Right lobe of liver (tissue), 6 donors: ENCODE results near the gene PIK3CB. TPM values are rescaled to one million over a fixed set of nuclear protein-coding genes. Genes with fewer than 3 reads are reported as not detected.

Experiments
- ATAC-seq, 4 donors: fragments of 200-7000 bp; cut with Tn5 transposase; one replicate each; pipeline ENCODE4 v1.9.1; 2020; ENCODE audit warnings: mild to moderate bottlenecking in 4 of 4, moderate library complexity in 4 of 4
- DNase-seq, 3 donors: peaks; one replicate each; pipeline ENCODE4 v3.0.0-alpha.2; 2020
- H3K27ac ChIP-seq, 3 donors: fragments of 200-600 bp; one replicate each; pipeline ENCODE4 v1.8.0; 2022
- H3K27me3 ChIP-seq, 2 donors: fragments of 200-600 bp; one replicate each; pipeline ENCODE4 v1.8.0; 2022
- H3K36me3 ChIP-seq, 4 donors: fragments of 200-600 bp; sonication (generic) in 1 of 4; one replicate each; pipeline versions ENCODE4 v1.5.1 to v1.8.0; 2017 to 2022; ENCODE audit warnings: control low read depth in 1 of 4
- H3K4me1 ChIP-seq, 4 donors: fragments of 200-600 bp; sonication (generic) in 1 of 4; one replicate each; pipeline versions ENCODE4 v1.5.1 to v1.8.0; 2017 to 2022; ENCODE audit warnings: control low read depth in 1 of 4
- H3K4me3 ChIP-seq, 3 donors: fragments of 200-600 bp; one replicate each; pipeline ENCODE4 v1.8.0; 2022
- H3K9me3 ChIP-seq, 4 donors: fragments of 200-600 bp; sonication (generic) in 1 of 4; one replicate each; pipeline versions ENCODE4 v1.5.1 to v1.8.0; 2017 to 2022; ENCODE audit warnings: control low read depth in 1 of 4
- POLR2A ChIP-seq: fragments of 450-650 bp; IDR thresholded peaks from one replicate; pipeline ENCODE4 v1.6.1; 2017; ENCODE audit warnings: antibody characterized with exemption, mild to moderate bottlenecking
- WGBS: methylation state at CpG from one replicate; pipeline ENCODE4 v1.1.6; 2018; ENCODE audit warnings: low coverage, low lambda C conversion rate; ENCODE audit not compliant: insufficient coverage; ENCODE audit errors: missing lambda C conversion rate; 5-methylcytosine and 5-hydroxymethylcytosine counted together
- intact Hi-C, 2 donors: fragments of 100-400 bp; cut with DNase I; formaldehyde crosslinking; loops; one replicate each; pipeline versions ENCODE4 v1.11.2 to v1.14.1; 2022
- total RNA-seq, 6 experiments: library from RNA; depleted of rRNA in 2 of 6; stranded (reverse); fragments of >200 nt in 2 of 6; fragmentation: NEBNext Ultra II Directional in 3 of 6; extraction: Animal tissue kit (Norgen Biotek cat#: 25700) in 3 of 6; gene quantifications; one replicate each; pipeline versions ENCODE4 v1.1.0 to v1.2.4, GENCODE V29; 2016 to 2023
- TF ChIP-seq, protein P1 (sequence below), 4 donors: fragments of 200-600 bp in 3 of 4; fragments of 450-650 bp in 1 of 4; IDR thresholded peaks; one replicate each; pipeline versions ENCODE4 v1.5.1 to v1.8.0; 2016 to 2022; ENCODE audit warnings: antibody characterized with exemption in 4 of 4, mild to moderate bottlenecking in 2 of 4
- donor health status: DM: no; HTN: yes; CAD: no.
- donor health status: DM: no; HTN: no; CAD: no.
- donor health status: DM: no; HTN: no; CAD: no.
- donor health status: DM: no; HTN: yes; CAD: no.
- donor health status: DM: no; HTN: yes; CAD: no.

The PIK3CB gene
- total RNA-seq, 6 experiments from 2014 or later, result 12.1 to 20.9 (median 14.6) TPM

DNA sequence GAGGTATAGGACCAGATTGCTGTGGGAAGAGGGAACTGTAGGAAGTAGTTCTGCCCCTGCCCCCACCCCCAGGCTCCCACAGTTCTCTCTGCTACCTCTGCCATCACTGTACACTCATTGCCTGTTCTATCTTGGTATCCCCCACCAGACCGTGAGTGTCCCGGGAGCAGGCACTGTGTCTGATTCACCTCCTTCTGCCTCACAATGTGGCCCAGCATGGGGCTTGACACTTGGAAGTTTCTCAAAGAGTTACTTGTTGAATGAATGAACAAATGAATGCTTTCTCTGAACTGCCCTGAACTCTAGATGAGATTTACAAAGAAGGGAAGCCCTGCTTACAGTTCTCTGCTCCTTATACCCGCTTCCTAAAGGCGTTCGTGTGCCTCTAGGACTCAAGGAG is 27.1 kb upstream of the PIK3CB start:
- no peak for ATAC-seq
- Histone ChIP-seq H3K4me1 (peaks cover 5 to 10% (median 8%) of the 10 kb centered on the region in 4 donors), H3K27me3 (no peaks in the 10 kb centered on the region), H3K9me3 (no peaks in the 10 kb centered on the region), H3K36me3 (no peaks in the 10 kb centered on the region), H3K27ac (no peak overlapping the region), H3K4me3 (no peak overlapping the region)
- WGBS, result 95% methylated on average over 3 of the region's 5 CpGs
- DNase-seq, result no peak
- TF ChIP-seq, protein P1, sequence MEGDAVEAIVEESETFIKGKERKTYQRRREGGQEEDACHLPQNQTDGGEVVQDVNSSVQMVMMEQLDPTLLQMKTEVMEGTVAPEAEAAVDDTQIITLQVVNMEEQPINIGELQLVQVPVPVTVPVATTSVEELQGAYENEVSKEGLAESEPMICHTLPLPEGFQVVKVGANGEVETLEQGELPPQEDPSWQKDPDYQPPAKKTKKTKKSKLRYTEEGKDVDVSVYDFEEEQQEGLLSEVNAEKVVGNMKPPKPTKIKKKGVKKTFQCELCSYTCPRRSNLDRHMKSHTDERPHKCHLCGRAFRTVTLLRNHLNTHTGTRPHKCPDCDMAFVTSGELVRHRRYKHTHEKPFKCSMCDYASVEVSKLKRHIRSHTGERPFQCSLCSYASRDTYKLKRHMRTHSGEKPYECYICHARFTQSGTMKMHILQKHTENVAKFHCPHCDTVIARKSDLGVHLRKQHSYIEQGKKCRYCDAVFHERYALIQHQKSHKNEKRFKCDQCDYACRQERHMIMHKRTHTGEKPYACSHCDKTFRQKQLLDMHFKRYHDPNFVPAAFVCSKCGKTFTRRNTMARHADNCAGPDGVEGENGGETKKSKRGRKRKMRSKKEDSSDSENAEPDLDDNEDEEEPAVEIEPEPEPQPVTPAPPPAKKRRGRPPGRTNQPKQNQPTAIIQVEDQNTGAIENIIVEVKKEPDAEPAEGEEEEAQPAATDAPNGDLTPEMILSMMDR (IDR thresholded peaks at IDR 0.05), result no peak
- no peak for TF ChIP-seq POLR2A
- intact Hi-C loops, result no loop called here

DNA sequence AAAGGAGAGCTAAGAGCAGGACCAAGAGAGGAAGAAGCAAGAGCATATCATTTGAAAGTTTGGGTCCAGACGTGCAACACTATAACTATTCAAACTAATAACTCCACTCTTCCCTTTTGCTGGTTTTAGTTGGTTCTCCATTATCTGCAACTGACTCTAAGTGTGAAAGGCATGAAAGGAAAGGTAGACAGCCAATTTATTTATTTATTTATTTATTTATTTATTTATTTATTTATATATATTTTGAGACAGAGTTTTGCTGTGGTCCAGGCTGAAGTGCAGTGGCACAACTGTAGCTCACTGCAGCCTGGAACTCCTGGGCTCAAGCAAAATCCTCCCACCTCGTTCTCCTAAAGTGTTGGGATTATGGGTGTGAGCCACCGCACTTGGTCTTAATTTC is 22.1 kb upstream of the PIK3CB start:
- H3K9me3 ChIP-seq, result no peaks in the 10 kb centered on the region
- no peaks in the 10 kb centered on the region for H3K36me3 ChIP-seq
- H3K27me3 ChIP-seq, result no peaks in the 10 kb centered on the region
- no peak for TF ChIP-seq POLR2A
- TF ChIP-seq, protein P1 (IDR thresholded peaks at IDR 0.05), result no peak
- H3K27ac ChIP-seq, result no peak overlapping the region
- ATAC-seq, result no peak
- intact Hi-C loops, result no loop called here
- no peak overlapping the region for H3K4me3 ChIP-seq
- DNase-seq, result no peak
- H3K4me1 ChIP-seq, result no peaks in the 10 kb centered on the region
- 68% methylated on average over 3 of the region's 3 CpGs for WGBS

DNA sequence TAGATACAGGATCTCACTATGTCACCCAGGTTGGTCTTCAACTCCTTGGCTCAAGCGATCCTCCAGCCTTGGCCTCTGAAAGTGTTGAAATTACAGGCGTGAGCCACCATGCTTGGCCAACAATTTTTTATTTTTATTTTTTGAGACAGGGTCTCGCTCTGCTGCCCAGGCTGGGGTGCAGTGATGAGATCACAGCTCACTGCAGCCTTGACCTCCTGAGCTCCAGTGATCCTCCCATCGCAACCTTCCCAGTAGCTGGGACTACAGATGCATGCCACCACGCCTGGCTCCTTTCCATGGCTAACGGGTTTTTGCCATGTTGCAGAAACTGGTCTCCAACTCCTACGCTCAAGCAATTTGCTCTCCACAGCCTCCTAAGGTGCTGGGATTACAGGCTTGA is 20.2 kb upstream of the PIK3CB start:
- 85% methylated on average over 4 of the region's 7 CpGs for WGBS
- no peaks in the 10 kb centered on the region for H3K9me3 ChIP-seq
- no peak overlapping the region for H3K4me3 ChIP-seq
- no peaks in the 10 kb centered on the region for H3K27me3 ChIP-seq
- DNase-seq (no peak), ATAC-seq (no peak)
- intact Hi-C loops, result no loop called here
- no peaks in the 10 kb centered on the region for H3K36me3 ChIP-seq
- no peak overlapping the region for H3K27ac ChIP-seq
- TF ChIP-seq POLR2A, result no peak
- TF ChIP-seq, protein P1 (IDR thresholded peaks at IDR 0.05), result no peak
- H3K4me1 ChIP-seq, result no peaks in the 10 kb centered on the region

DNA sequence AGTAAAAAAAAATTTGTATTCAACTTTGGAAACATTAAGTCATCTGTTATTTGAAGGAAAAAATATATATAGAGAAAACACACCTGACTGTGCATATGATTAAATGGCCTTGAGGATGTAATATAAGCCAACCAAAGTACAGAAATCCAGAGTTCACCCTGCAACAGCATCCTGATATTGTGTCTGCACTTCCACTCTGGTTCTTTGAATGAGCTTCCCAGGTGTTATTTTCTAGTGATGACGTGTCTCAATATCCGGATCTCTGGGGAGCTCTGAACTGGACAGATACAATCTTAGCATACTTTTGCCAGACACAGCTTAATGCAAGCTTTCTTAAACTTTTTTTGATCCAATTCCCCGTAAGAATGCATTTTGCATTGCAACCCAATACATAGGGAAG is 19.5 kb upstream of the PIK3CB start:
- Histone ChIP-seq H3K27ac (no peak overlapping the region), H3K9me3 (no peaks in the 10 kb centered on the region), H3K36me3 (no peaks in the 10 kb centered on the region), H3K4me1 (no peaks in the 10 kb centered on the region), H3K4me3 (no peak overlapping the region), H3K27me3 (no peaks in the 10 kb centered on the region)
- intact Hi-C loops, result no loop called here
- no peak for ATAC-seq
- TF ChIP-seq POLR2A, result no peak
- TF ChIP-seq, protein P1 (IDR thresholded peaks at IDR 0.05), result no peak
- no peak for DNase-seq
- WGBS, result 90% methylated on average over 3 of the region's 3 CpGs

DNA sequence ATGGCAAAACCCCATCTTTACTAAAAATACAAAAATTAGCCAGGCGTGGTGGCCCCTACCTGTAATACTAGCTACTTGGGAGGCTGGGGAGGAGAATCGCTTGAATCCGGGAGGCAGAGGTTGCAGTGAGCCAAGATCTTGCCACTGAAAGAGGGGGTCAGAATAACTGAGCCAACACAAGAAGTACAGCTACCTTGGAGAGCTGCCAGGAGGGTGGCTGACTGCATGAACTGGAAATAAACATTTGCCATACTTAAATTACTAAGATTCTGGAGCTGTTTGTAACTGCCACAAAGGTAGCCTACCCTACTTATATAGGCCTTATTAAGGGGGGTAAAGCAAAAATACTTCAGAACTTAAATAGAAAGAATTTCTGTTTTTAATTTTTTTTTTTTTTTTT is 15.4 kb upstream of the PIK3CB start:
- no peak for DNase-seq
- Histone ChIP-seq H3K27me3 (no peaks in the 10 kb centered on the region), H3K4me3 (no peak overlapping the region), H3K9me3 (no peaks in the 10 kb centered on the region), H3K4me1 (no peaks in the 10 kb centered on the region), H3K27ac (no peak overlapping the region), H3K36me3 (no peaks in the 10 kb centered on the region)
- no peak for ATAC-seq
- TF ChIP-seq, protein P1 (IDR thresholded peaks at IDR 0.05), result no peak
- no peak for TF ChIP-seq POLR2A
- WGBS, result no CpG with 5 or more reads among the region's 3 CpGs
- intact Hi-C loops, result no loop called here
